Epithelial cell of esophagus (primary cell): ENCODE measurements around the gene FAAP20.

ENCODE experiments used
- DNase-seq: peaks from one replicate; pipeline ENCODE4 v3.0.0; 2010; ENCODE audit warnings: low read depth
- H3K4me3 ChIP-seq: 2 replicates; pipeline ENCODE4 v1.5.1; 2011; ENCODE audit warnings: mild to moderate bottlenecking, low read length, control low read depth
- TF ChIP-seq, protein P1 (sequence below): IDR thresholded peaks from 2 replicates; pipeline ENCODE4 v1.5.1; 2011; ENCODE audit warnings: low read depth, mild to moderate bottlenecking, low read length, control low read depth, inconsistent platforms; ENCODE audit not compliant: insufficient read depth; ENCODE audit errors: missing control alignments

The FAAP20 gene

GRCh38 chr1:2190491-2190976, 4.0 kb downstream of the FAAP20 start:
- TF ChIP-seq, protein P1, sequence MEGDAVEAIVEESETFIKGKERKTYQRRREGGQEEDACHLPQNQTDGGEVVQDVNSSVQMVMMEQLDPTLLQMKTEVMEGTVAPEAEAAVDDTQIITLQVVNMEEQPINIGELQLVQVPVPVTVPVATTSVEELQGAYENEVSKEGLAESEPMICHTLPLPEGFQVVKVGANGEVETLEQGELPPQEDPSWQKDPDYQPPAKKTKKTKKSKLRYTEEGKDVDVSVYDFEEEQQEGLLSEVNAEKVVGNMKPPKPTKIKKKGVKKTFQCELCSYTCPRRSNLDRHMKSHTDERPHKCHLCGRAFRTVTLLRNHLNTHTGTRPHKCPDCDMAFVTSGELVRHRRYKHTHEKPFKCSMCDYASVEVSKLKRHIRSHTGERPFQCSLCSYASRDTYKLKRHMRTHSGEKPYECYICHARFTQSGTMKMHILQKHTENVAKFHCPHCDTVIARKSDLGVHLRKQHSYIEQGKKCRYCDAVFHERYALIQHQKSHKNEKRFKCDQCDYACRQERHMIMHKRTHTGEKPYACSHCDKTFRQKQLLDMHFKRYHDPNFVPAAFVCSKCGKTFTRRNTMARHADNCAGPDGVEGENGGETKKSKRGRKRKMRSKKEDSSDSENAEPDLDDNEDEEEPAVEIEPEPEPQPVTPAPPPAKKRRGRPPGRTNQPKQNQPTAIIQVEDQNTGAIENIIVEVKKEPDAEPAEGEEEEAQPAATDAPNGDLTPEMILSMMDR: no peak
- DNase-seq: no peak
- peak overlapping the region; percentile 61 for H3K4me3 ChIP-seq

DNA sequence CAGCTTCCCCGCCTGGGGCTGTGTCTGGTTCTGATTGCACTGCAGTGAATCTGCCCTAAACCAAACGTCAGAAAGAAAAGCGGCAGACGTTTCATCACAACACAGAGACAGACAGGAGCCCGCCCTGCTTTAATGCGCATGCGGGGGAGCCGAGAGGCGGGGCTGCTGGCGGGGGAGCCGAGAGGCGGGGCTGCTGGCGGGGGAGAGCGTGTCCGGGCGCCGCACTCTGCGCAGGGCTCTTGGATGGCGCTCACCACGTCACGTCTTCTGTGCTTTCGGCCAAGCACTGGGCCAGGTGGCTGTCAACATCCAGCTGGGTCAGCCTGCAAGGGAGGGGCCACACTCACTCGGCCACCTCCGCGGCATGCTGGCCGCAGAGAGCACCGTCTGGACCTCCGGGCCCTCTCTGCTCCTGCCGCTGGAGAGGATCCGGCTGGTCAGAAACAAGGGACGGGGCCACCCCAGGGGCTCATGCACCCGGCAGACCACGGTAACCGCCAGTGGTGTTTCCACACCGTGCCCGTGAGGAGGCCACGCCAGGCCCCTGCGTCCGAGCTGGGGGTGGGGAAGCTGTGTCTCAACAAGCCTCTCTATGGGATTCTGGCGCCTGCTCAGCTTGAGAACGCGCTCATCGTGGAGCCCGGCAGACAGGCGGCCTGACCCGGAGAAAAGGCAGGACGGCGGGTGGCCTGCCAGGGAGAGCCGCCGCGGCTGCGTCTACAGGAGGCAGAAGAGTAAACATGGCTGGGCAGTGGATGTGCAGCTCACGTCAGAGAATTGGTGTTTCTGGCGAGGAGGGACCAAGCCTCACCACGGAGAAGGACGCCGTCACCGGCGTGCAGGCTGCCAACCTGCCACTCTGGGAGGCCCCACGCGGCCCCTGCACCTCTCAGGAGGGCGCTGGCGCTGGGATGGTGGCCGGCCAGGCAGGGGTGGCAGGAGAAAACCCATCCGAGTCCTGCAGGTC, 4.8 kb downstream of the FAAP20 start:
- peak; percentile 98 for DNase-seq
- TF ChIP-seq, protein P1: no peak
- H3K4me3 ChIP-seq: peak overlapping the region; percentile 61

DNA sequence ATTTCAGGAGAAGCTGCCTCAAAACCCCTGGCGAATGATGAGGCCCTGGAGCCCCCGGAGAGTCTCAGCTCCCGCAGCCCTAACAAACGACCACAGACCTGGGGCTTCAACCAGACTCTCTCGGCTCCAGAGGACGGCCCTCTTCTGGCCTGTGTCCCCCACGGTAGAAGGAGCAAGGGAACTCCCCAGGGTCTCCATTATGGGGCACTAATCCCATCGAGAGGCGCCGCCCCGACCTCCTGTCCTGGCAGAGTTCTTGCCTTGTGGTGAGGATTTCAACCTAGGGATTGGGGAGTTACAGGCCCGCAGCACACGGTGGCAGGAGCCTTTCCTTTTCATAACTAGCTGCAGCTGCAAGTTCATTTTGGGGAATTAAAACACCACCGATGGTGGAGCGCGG, 6.2 kb downstream of the FAAP20 start:
- no peak for DNase-seq
- H3K4me3 ChIP-seq: no peak overlapping the region
- TF ChIP-seq, protein P1: no peak

GRCh38 chr1:2187619-2188018, 7.0 kb downstream of the FAAP20 start:
- no peak overlapping the region for H3K4me3 ChIP-seq
- no peak for DNase-seq
- TF ChIP-seq, protein P1: no peak

DNA sequence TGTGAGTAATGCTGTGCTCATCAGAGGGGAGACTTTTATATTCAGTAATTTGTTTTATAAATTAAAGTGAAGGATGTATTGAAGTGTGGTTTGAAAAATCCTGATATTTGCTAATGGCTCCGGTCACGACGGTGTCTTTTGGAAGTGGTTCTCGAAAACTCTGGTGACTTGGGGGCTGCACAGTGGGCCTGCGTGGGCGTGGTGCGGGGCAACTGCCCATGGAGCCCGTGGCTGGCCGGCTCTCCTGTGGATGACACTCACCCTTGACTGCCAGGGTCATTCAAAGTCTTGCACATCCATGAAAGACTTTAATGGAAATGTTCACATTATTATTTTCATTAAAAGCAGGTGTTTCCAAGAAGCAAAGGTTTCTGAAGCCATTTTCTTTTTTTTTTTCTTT, 7.7 kb downstream of the FAAP20 start:
- no peak overlapping the region for H3K4me3 ChIP-seq
- DNase-seq: no peak
- TF ChIP-seq, protein P1: no peak

GRCh38 chr1:2185880-2186855, 8.4 kb downstream of the FAAP20 start:
- DNase-seq: no peak
- TF ChIP-seq, protein P1: no peak
- no peak overlapping the region for H3K4me3 ChIP-seq
